Endometrial microvascular endothelial cells (primary cell): ENCODE measurements around the gene SAG. TPM values are rescaled to one million over a fixed set of nuclear protein-coding genes. Genes with fewer than 3 reads are reported as not detected.
"Not testable (repeated sequence)": the region's sequence is repeated elsewhere in the genome, so short reads cannot be mapped to it uniquely, and the experiment has no call there.

Source experiments
- in situ Hi-C: cut with HindIII; loops from 2 replicates; pipeline ENCODE4 v1.10.0; 2017; ENCODE audit warnings: low sequenced_read_pairs, low pct_unique_long_range_greater_than_20kb; ENCODE audit errors: inconsistent ontology term
- total RNA-seq: library from RNA; depleted of rRNA; stranded (reverse); fragments of >200 nt; gene quantifications from one replicate; pipeline ENCODE4 v1.2.3, GENCODE V29; 2015; ENCODE audit errors: inconsistent ontology term

Gene SAG
- total RNA-seq, 1 donor from 2014 or later = not detected

DNA sequence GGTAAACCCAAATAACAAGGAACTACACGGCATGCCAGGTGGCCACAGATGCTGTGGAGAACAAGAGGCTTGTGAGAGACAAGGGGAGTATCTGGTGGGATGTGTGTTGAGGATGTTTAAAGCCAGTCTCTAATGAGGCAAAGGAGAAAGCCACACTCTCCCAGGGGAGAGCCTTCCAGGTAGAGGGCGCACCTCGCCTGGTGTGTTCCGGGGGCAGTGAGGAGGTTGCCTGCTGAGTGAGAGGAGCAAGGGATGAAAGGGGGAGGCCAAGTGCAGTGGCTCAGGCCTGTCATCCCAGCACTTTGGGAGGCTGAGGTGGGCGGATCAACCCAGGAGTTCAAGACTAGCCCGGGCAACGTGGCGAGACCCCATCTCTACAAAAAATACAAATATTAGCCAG, 16.2 kb downstream of the SAG start:
- in situ Hi-C loops = no loop called here

DNA sequence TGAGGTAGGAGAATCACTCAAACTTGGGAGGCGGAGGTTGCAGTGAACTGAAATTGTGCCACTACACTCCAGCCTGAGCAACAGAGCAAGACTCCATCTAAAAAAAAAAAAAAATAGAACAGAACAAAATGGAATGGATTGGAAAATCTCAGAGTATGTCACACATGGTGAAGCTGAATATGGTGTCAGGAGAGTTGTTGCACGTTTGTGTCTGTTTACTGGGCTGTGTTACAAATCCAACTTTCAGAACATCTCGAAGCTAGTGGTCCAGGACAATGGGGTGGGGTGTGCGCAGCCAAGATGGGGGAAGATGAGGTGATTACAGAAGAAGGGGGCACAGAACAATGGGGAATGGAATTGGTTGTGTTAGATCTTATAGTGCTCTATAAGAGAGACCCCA, 17.6 kb downstream of the SAG start:
- in situ Hi-C loops = no loop called here

DNA sequence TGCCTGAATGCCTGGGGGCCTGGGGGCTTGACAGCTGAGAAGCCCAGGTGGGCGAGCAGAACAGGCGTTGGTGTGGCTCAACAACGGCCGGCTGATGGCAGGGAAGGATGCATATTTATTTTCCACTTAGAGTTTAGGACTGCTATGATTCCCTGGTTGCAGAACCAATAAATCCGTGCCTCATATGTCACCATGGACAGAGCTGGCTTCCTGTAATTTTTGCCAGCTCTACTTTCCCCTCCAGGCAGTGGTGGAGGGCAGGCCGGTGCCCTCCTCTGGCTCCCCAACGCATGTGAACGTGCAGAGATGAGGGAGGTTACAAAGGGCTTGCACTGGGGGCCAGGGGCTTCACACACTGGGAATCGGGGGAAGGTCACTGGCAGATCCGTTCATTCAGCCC, 18.2 kb downstream of the SAG start:
- in situ Hi-C loops = no loop called here

DNA sequence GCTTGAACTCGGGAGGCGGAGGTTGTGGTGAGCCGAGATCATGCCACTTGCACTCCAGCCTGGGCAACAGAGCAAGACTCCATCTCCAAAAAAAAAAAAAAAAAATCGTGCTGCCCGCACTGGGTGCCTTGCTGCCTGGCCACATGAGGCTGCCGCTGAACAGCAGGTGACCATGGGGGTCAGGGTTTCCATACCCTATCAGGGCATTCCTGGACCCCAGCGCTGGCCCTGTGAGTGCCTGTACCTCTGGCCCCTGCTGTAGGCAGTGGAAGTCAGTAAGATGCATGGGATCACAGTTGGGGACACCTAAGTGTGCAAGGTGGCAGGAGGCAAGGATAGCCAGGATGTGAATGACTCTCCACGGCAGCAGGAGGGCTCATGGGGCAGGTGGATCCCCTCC, 18.9 kb downstream of the SAG start:
- in situ Hi-C loops = no loop called here

GRCh38 chr2:233328922-233329321, 21.3 kb downstream of the SAG start:
- in situ Hi-C loops = no loop called here

DNA sequence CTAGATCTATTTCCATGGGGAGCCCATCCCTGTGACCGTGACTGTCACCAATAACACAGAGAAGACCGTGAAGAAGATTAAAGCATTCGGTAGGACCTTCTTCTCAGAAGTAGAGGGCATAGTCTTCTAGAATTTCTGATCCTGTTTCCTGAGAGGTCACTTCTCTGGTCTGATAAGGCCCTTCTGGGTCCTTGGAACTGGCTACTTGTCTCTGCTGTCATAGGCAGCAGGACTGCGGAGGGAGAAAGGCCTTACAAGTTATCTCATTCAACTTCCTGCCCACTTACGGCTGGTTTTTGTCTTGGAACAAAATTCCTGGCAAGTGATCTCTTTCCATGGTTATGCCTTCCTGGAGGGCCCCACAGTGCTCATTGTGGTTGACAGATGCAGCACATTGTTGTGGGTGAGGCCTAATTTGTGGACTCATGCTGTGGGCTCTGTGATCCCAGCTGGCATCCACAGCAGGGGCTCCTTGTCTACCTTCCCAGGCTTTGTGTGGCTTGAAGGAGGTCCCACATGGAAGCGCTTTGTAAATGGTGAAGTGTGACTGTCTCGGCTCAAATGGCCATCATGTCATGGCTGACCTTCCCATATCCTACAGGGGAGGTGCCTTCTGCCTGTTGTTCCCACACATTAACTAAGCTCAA, 22.0 kb downstream of the SAG start:
- in situ Hi-C loops = no loop called here

DNA sequence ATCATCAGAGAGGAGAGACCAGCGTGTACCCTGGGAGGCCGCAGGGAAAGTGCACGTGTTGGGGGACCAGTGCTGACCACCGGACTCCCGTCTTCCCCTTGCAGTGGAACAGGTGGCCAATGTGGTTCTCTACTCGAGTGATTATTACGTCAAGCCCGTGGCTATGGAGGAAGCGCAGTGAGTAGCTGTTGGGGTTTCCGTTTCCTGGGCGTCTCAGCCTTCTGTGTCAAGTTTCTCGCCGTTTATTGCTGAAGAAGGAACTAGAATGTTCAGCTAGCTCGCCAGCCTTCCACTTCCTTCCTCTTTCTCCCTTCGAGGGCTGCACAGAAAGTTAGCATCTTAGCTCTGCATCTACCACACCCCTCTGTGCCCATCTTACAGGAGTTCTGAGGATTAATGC, 23.9 kb downstream of the SAG start:
- in situ Hi-C loops = no loop called here

GRCh38 chr2:233332125-233332524, 24.5 kb downstream of the SAG start:
- in situ Hi-C loops = no loop called here

GRCh38 chr2:233334915-233335314, 27.3 kb downstream of the SAG start:
- in situ Hi-C loops = no loop called here

- in situ Hi-C loops = not testable (repeated sequence)
Measured at GRCh38 chr2:233336091-233336490, 28.5 kb downstream of the SAG start.

- in situ Hi-C loops = no loop called here
Measured at GRCh38 chr2:233336541-233336940, 28.9 kb downstream of the SAG start.

DNA sequence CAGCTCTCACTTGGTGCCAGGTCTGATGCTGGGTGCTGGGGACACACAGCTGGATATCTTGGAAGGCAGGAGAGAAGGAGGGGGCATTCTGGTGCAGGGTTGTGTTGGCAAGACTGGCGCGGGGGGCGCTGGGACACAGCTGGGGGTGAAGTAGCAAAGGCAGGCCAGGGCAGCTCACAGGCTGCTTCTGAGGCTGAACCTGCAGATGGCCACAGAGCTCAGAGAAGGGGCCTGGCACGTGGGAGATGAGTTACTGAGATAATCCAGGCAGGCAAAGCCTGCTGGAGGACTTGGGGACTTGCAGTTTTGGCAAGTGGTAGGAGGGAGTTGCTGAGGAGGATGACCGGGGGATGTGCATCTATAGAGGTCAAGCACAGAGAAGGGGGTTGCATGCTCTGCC, 30.4 kb downstream of the SAG start:
- in situ Hi-C loops = no loop called here

DNA sequence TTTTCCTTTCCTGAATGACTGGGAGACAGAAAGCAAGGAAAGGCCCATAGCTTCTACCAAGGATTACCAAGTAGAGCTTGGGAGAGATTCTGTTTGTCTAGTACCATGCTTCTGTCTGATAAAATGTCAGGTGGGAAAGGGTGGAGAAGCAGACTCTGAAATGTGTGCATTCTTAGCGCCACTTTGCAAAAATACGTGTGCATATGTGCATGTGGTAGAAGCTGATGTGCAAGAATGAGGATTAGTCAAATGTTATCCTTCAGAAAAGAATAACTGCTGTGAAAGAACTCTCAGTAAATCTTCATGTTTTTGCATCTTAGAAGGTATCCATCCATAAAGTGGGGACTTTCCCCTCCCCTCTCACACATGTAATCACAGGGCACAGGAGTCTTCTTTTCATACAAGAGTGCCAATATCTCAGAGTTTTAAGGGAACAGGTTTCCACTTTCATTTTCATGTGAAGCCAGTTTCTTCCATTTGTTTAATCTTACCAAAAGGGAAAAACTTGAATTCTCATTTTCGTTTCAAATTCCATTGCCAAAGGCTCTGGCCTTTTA, 31.3 kb downstream of the SAG start:
- in situ Hi-C loops = no loop called here

DNA sequence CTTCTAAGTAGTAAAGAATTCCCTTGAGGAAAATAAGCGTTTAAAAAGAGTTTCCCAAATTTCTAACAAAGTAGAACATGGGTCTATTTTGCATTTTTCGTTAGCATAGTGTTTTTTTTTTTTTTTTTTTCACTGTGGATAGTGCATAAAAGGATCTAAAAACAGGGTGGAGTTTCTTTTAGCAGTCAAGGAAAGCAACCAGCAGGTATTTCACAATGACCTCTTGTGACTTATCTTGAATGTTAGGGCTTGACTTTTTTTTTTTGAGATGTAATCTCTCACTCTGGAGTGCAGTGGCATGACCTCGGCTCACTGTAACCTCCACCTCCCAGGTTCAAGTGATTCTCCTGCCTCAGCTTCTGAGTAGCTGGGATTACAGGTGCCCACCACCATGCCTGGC, 31.8 kb downstream of the SAG start:
- in situ Hi-C loops = no loop called here

DNA sequence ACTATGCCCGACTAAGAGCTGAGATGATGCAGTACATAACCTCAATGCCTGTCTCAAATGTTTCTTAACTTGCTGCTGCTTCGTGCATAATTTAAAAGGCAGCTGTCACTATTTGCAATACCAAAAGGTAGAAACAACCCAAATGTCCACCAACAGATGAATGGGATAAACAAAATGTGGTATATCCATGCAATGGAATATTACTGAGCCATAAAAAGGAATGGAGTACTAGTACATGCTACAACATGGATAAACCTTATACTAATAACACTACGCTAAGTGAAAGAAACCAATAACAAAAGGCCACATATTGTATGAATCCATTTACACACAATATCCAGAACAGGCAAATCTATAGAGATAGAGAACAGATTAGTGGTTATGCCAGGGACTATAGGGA, 33.7 kb downstream of the SAG start:
- in situ Hi-C loops = no loop called here

- in situ Hi-C loops = no loop called here
Measured at GRCh38 chr2:233342301-233342700, 34.7 kb downstream of the SAG start.

DNA sequence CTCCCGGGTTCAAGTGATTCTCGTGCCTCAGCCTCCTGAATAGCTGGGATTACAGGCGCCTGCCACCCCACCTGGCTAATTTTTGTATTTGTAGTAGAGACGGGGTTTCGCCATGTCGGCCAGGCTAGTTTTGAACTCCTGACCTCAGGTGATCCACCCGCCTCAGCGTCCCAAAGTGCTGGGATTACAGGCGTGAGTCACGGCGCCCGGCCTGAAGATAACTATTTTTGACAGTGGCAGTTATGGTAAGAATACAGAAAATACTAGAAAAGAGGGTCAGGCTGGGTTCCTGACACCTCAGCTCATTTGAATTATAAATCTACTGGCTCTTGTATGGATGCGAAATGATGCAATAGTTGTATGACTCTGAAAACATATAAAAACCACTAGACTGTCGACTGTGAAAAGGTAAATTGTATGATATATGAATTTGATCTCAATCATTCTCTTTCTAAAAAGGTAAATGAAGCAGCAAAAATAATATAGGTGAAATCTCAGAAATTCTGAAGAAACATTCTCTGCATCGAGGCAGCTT, 35.6 kb downstream of the SAG start:
- in situ Hi-C loops = no loop called here

GRCh38 chr2:233346376-233346775, 38.8 kb downstream of the SAG start:
- in situ Hi-C loops = no loop called here

DNA sequence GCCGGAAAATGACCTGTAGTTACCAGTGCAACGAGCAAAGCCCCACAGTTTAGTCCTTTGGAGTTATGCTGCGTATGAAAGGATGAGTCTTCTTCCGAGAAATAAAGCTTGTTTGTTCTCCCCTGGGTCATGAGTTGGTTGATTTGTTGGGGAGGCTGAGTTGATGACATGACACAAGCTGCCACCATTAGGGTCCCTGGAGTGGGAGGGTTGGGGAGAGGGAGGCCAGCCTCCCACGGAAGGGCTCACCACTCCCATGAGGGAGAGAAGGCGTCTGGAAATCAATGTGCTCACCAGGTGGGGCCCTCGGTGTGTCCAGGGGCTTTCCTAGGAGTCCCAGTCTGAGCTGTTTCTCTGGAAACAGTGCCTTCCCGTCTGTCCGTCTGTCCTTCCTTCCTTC, 39.3 kb downstream of the SAG start:
- in situ Hi-C loops = no loop called here

DNA sequence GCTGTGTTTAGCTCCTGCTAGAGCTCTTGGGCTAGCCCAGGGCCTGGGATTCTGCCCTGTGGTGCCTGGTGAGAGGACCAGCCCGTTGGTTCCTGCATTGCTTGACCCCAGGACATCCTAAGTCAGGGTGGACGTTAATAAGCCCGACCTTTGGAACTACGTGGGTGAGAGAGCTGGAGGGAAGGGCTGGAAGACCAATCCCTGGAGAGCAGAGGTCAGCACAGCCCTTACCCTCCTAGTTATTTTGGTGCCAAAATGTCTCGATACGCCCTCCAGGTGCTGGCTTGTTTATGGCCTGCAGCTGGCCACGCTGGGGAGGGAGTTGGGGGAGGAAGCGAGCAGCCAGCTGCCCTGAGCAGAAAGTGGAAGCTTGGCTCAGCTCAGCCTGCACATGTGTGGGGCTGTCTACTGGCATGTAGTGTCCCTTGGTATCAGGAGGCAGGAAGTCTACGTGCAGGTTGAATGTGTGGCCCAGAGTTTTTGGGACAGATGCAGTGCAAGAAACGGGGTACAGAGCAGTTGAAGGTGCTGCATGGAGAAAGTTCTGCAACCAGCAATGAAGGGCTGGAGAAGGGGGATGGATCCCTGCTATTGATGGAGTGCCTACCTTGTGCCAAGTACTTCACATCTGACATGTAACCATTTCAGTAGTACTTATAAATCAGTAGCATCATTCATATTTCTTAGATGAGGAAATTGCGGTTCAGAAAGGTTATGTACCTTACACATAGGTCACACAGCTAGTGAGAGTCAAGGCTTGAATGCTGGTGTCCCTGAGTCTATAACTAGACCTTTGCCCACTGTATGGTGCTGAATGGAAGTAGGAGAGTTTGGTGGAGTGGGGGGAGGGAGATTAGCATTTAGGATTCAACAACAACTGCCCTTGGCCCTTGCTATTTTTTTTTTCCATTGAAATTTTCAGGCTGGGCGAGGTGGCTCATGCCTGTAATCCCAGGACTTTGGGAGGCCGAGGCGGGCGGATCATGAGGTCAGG, 41.7 kb downstream of the SAG start:
- in situ Hi-C loops = no loop called here
